OCI-LY1 (cell line): ENCODE results near the gene TRAFD1.

Source experiments
- H2AFZ ChIP-seq: fragments of 200-600 bp; sonication (generic), shearing (Covaris generic); 2 replicates; pipeline ENCODE4 v1.6.0; 2014; ENCODE audit warnings: antibody characterized with exemption, mild to moderate bottlenecking, low read length
- H3F3A ChIP-seq: fragments of 200-600 bp; sonication (generic), shearing (Covaris generic); 2 replicates; pipeline ENCODE4 v1.6.0; 2014; ENCODE audit warnings: mild to moderate bottlenecking, antibody characterized with exemption, low read length, moderate library complexity; ENCODE audit not compliant: insufficient read depth
- H3K27ac ChIP-seq: fragments of 200-600 bp; sonication (generic); 2 replicates; pipeline ENCODE4 v1.5.1; 2014; ENCODE audit warnings: low read length, mixed run types, mild to moderate bottlenecking, low read depth; ENCODE audit not compliant: poor library complexity, severe bottlenecking
- H3K27me3 ChIP-seq: fragments of 200-600 bp; sonication (generic); 2 replicates; pipeline ENCODE4 v1.6.0; 2014; ENCODE audit warnings: antibody characterized with exemption, mild to moderate bottlenecking, low read length, moderate library complexity; ENCODE audit not compliant: insufficient read depth
- H3K36me3 ChIP-seq: fragments of 200-600 bp; sonication (generic); 2 replicates; pipeline ENCODE4 v1.6.1; 2014; ENCODE audit warnings: mild to moderate bottlenecking, antibody characterized with exemption, low read length, moderate library complexity, mixed read lengths; ENCODE audit not compliant: insufficient read depth
- H3K4me1 ChIP-seq: fragments of 200-600 bp; sonication (generic); 2 replicates; pipeline ENCODE4 v1.5.1; 2014; ENCODE audit warnings: mild to moderate bottlenecking, low read length, moderate library complexity; ENCODE audit not compliant: insufficient read depth, severe bottlenecking
- H3K4me2 ChIP-seq: fragments of 200-600 bp; sonication (generic), shearing (Covaris generic); 2 replicates; pipeline ENCODE4 v1.6.1; 2014; ENCODE audit warnings: low read length
- H3K4me3 ChIP-seq: fragments of 200-600 bp; sonication (generic); 2 replicates; pipeline ENCODE4 v1.5.1; 2014; ENCODE audit warnings: low read length, low read depth, mild to moderate bottlenecking, mixed read lengths; ENCODE audit not compliant: poor library complexity, severe bottlenecking
- H3K79me2 ChIP-seq: fragments of 200-600 bp; shearing (Covaris generic); 2 replicates; pipeline ENCODE4 v1.6.1; 2016; ENCODE audit warnings: mixed run types, low read length, mixed read lengths; ENCODE audit not compliant: insufficient read depth
- H3K9ac ChIP-seq: fragments of 200-600 bp; sonication (generic), shearing (Covaris generic); 2 replicates; pipeline ENCODE4 v1.6.1; 2014; ENCODE audit warnings: mild to moderate bottlenecking, low read length, mixed read lengths
- H3K9me2 ChIP-seq: fragments of 200-600 bp; sonication (generic), shearing (Covaris generic); 2 replicates; pipeline ENCODE4 v1.6.1; 2014; ENCODE audit warnings: low read depth, mild to moderate bottlenecking, low read length, mixed read lengths
- H3K9me3 ChIP-seq: fragments of 200-600 bp; shearing (Covaris generic); 2 replicates; pipeline ENCODE4 v1.6.1; 2014; ENCODE audit warnings: low read length, mixed read lengths
- H4K20me1 ChIP-seq: fragments of 200-600 bp; sonication (generic), shearing (Covaris generic); 2 replicates; pipeline ENCODE4 v1.6.0; 2016; ENCODE audit warnings: mild to moderate bottlenecking, low read length; ENCODE audit not compliant: insufficient read depth
- EZH2 ChIP-seq: fragments of 200-600 bp; sonication (generic), shearing (Covaris generic); IDR thresholded peaks from 2 replicates; pipeline ENCODE4 v1.8.0; 2017; ENCODE audit warnings: borderline replicate concordance, mixed run types, mild to moderate bottlenecking, antibody characterized with exemption, low read length, moderate library complexity, mixed read lengths
- TF ChIP-seq, protein P1 (sequence below): fragments of 200-600 bp; sonication (generic), shearing (Covaris generic); IDR thresholded peaks from 2 replicates; pipeline ENCODE4 v1.5.1; 2017; ENCODE audit warnings: mild to moderate bottlenecking, antibody characterized with exemption, low read length, moderate library complexity, mixed read lengths

The TRAFD1 gene

GRCh38 chr12:112182499-112182898 is 57.1 kb downstream of the TRAFD1 start:
- Histone ChIP-seq H3K79me2 (no peaks in the 10 kb centered on the region), H3K9ac (no peak overlapping the region), H3K36me3 (peaks cover 65% of the 10 kb centered on the region)

DNA sequence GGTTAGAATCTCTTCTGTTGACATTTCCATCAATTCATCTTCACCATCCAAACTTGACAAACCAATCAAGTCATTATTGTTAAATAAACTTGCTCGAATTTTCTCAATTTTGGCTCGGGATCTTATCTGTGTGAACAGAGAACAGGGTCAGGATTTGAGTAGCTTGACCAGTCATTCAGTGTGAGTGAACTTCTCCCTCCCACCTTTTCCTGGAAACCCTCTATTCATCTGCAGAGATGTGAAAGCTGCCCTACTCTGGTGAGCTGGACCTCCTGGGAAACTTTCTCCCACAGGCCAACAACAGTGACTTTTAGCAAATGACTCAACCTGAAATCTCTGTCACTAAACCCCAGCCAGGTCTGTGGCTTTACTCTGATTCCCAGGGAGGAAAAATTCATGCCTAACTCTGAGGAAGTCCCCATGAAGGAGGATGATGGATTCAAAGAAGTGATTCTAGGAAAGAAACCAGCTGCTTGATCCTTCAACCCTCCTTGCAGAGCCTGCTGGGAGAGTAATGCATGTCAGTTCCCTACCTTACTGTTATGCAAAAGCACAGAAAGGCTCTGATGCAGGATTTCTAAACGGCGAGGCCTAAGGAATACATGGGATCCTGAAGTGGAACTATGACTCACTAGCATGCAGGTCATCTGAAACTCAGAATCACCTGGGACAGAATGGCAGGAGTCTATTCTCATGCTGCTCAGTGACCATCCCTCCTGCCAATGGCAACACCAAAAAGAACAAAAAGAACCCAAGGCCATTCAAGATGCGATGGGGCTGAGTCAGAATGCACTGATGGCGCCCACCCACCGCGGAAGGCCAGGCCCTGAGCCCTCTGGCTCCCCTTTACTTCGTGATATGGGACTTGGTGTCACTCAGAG is 58.0 kb downstream of the TRAFD1 start:
- Histone ChIP-seq H2AFZ (no peak overlapping the region), H4K20me1 (no peaks in the 10 kb centered on the region), H3F3A (no peaks in the 10 kb centered on the region), H3K4me1 (no peaks in the 10 kb centered on the region), H3K9me2 (no peaks in the 10 kb centered on the region), H3K79me2 (no peaks in the 10 kb centered on the region), H3K27me3 (no peaks in the 10 kb centered on the region), H3K4me2 (no peak overlapping the region), H3K4me3 (no peak overlapping the region), H3K27ac (no peak overlapping the region), H3K36me3 (peaks cover 59% of the 10 kb centered on the region), H3K9ac (no peak overlapping the region), H3K9me3 (no peaks in the 10 kb centered on the region)
- TF ChIP-seq EZH2, result no peak
- TF ChIP-seq, protein P1, sequence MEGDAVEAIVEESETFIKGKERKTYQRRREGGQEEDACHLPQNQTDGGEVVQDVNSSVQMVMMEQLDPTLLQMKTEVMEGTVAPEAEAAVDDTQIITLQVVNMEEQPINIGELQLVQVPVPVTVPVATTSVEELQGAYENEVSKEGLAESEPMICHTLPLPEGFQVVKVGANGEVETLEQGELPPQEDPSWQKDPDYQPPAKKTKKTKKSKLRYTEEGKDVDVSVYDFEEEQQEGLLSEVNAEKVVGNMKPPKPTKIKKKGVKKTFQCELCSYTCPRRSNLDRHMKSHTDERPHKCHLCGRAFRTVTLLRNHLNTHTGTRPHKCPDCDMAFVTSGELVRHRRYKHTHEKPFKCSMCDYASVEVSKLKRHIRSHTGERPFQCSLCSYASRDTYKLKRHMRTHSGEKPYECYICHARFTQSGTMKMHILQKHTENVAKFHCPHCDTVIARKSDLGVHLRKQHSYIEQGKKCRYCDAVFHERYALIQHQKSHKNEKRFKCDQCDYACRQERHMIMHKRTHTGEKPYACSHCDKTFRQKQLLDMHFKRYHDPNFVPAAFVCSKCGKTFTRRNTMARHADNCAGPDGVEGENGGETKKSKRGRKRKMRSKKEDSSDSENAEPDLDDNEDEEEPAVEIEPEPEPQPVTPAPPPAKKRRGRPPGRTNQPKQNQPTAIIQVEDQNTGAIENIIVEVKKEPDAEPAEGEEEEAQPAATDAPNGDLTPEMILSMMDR, result no peak

More at GRCh38 chr12:112182499-112182898, 57.1 kb downstream of the TRAFD1 start:
- H3K27ac ChIP-seq, result no peak overlapping the region
- no peaks in the 10 kb centered on the region for H3K9me3 ChIP-seq
- no peaks in the 10 kb centered on the region for H3K27me3 ChIP-seq
- no peaks in the 10 kb centered on the region for H3F3A ChIP-seq
- no peak overlapping the region for H3K4me2 ChIP-seq
- no peaks in the 10 kb centered on the region for H4K20me1 ChIP-seq
- H3K4me3 ChIP-seq, result no peak overlapping the region
- TF ChIP-seq, protein P1, result no peak
- no peak for TF ChIP-seq EZH2
- no peaks in the 10 kb centered on the region for H3K4me1 ChIP-seq
- H3K9me2 ChIP-seq, result no peaks in the 10 kb centered on the region
- H2AFZ ChIP-seq, result no peak overlapping the region

DNA sequence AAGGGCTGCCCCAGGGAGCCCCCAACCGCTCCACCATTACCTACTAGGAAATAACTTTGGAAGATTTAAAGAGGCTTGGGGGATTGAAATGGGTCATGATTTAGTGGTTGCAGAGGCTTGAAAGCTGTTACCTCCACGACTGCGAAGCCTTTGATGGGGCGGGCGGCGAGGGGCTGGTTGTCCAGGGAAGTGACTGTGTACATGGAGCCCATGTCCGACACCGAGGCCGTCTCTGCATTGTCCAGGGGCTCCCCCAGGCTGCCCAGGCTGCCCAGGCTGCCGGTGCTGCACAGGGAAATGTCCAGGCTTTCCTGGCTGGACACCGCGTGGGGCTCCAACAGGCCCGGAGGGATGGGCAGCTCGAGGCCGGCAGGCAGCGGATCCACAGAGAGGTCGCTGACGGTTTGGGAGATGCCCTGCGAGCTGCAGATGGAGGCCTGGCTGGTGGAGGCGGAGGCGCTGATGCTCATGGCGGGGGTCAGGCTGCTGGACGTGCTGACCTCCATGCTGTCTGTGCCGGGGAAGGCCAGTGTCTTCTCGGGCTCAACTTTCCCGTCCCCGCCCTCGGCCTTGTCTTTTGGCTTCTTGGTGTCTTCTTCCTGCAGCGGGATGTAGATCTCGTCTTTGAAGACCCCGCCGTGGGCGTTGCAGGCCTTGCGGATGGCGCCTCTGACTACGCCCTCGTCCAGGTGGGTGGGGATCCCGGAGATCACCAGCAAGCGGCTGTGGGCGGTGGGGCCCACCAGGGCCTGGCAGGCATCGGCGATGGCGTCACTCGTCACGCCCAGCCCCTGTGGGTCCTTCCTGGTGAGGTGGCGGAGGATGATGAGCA is 58.9 kb downstream of the TRAFD1 start:
- Histone ChIP-seq H3K36me3 (peaks cover 56% of the 10 kb centered on the region), H3F3A (no peaks in the 10 kb centered on the region)

More for the DNA sequence above, 58.9 kb downstream of the TRAFD1 start:
- Histone ChIP-seq H3K27me3 (no peaks in the 10 kb centered on the region), H2AFZ (no peak overlapping the region), H3K79me2 (no peaks in the 10 kb centered on the region), H3K9me2 (no peaks in the 10 kb centered on the region), H4K20me1 (no peaks in the 10 kb centered on the region), H3K4me2 (no peak overlapping the region), H3K4me3 (no peak overlapping the region), H3K9ac (no peak overlapping the region), H3K9me3 (no peaks in the 10 kb centered on the region), H3K27ac (no peak overlapping the region), H3K4me1 (no peaks in the 10 kb centered on the region)
- TF ChIP-seq, protein P1, result no peak
- TF ChIP-seq EZH2, result no peak
